NT2/D1 (cell line): Measurements from ENCODE around the gene ADSL.

Source experiments
- DNase-seq: peaks from one replicate; pipeline ENCODE4 v3.0.0-alpha.2; 2011; ENCODE audit warnings: low read depth, low spot score
- H3K27me3 ChIP-seq: 2 replicates; pipeline ENCODE4 v1.6.0; 2011; ENCODE audit warnings: mild to moderate bottlenecking; ENCODE audit not compliant: insufficient read length, insufficient read depth
- H3K36me3 ChIP-seq: 2 replicates; pipeline ENCODE4 v1.6.1; 2011; ENCODE audit warnings: mild to moderate bottlenecking, low read length, mixed read lengths; ENCODE audit not compliant: insufficient read depth, insufficient read length
- H3K4me1 ChIP-seq: 2 replicates; pipeline ENCODE4 v1.5.1; 2011; ENCODE audit not compliant: insufficient read depth, insufficient read length
- H3K4me3 ChIP-seq: 2 replicates; pipeline ENCODE4 v1.5.1; 2011; ENCODE audit warnings: low read depth; ENCODE audit not compliant: insufficient read length
- H3K9ac ChIP-seq: 2 replicates; pipeline ENCODE4 v1.6.0; 2011; ENCODE audit warnings: low read depth; ENCODE audit not compliant: insufficient read length
- H3K9me3 ChIP-seq: 2 replicates; pipeline ENCODE4 v1.5.1; 2011; ENCODE audit warnings: mild to moderate bottlenecking, low read length; ENCODE audit not compliant: insufficient read depth
- SUZ12 ChIP-seq: IDR thresholded peaks from 2 replicates; pipeline ENCODE4 v1.6.1; 2011; ENCODE audit not compliant: insufficient read length, insufficient read depth; ENCODE audit errors: extremely low read depth
- YY1 ChIP-seq: IDR thresholded peaks from 2 replicates; pipeline ENCODE4 v1.6.1; 2011; ENCODE audit not compliant: insufficient read length, insufficient read depth
- ZNF274 ChIP-seq: IDR thresholded peaks from 2 replicates; pipeline ENCODE4 v1.6.1; 2011; ENCODE audit warnings: mild to moderate bottlenecking, low read depth, low read length

Gene ADSL

GRCh38 chr22:40411506-40411861, 65.2 kb downstream of the ADSL start:
- no peak for DNase-seq
- TF ChIP-seq ZNF274 (no peak), SUZ12 (no peak), YY1 (no peak)
- H3K9me3 ChIP-seq, result no peaks in the 10 kb centered on the region
- no peak overlapping the region for H3K4me3 ChIP-seq
- no peaks in the 10 kb centered on the region for H3K4me1 ChIP-seq
- no peaks in the 10 kb centered on the region for H3K27me3 ChIP-seq
- H3K36me3 ChIP-seq, result peaks cover 69% of the 10 kb centered on the region
- no peak overlapping the region for H3K9ac ChIP-seq

GRCh38 chr22:40412441-40412840, 66.1 kb downstream of the ADSL start:
- H3K9ac ChIP-seq, result no peak overlapping the region
- no peak for DNase-seq
- no peaks in the 10 kb centered on the region for H3K4me1 ChIP-seq
- H3K27me3 ChIP-seq, result no peaks in the 10 kb centered on the region
- H3K4me3 ChIP-seq, result no peak overlapping the region
- TF ChIP-seq SUZ12 (no peak), ZNF274 (no peak), YY1 (no peak)
- no peaks in the 10 kb centered on the region for H3K9me3 ChIP-seq
- H3K36me3 ChIP-seq, result peaks cover 67% of the 10 kb centered on the region

GRCh38 chr22:40413873-40414272, 67.6 kb downstream of the ADSL start:
- no peak overlapping the region for H3K4me3 ChIP-seq
- no peak overlapping the region for H3K9ac ChIP-seq
- H3K4me1 ChIP-seq, result no peaks in the 10 kb centered on the region
- no peaks in the 10 kb centered on the region for H3K9me3 ChIP-seq
- TF ChIP-seq SUZ12 (no peak), YY1 (no peak), ZNF274 (no peak)
- DNase-seq, result no peak
- H3K36me3 ChIP-seq, result peaks cover 65% of the 10 kb centered on the region
- no peaks in the 10 kb centered on the region for H3K27me3 ChIP-seq

GRCh38 chr22:40414311-40414710, 68.0 kb downstream of the ADSL start:
- Histone ChIP-seq H3K9ac (no peak overlapping the region), H3K4me3 (no peak overlapping the region), H3K9me3 (no peaks in the 10 kb centered on the region), H3K27me3 (no peaks in the 10 kb centered on the region), H3K4me1 (no peaks in the 10 kb centered on the region), H3K36me3 (peaks cover 65% of the 10 kb centered on the region)
- no peak for DNase-seq
- no peak for TF ChIP-seq SUZ12
- TF ChIP-seq YY1, result no peak
- no peak for TF ChIP-seq ZNF274

GRCh38 chr22:40414838-40415505, 68.7 kb downstream of the ADSL start:
- H3K4me3 ChIP-seq, result no peak overlapping the region
- TF ChIP-seq SUZ12 (no peak), YY1 (no peak), ZNF274 (no peak)
- H3K4me1 ChIP-seq, result no peaks in the 10 kb centered on the region
- H3K27me3 ChIP-seq, result no peaks in the 10 kb centered on the region
- H3K36me3 ChIP-seq, result peaks cover 65% of the 10 kb centered on the region
- DNase-seq, result no peak
- no peak overlapping the region for H3K9ac ChIP-seq
- no peaks in the 10 kb centered on the region for H3K9me3 ChIP-seq

- Histone ChIP-seq H3K9ac (no peak overlapping the region), H3K4me3 (no peak overlapping the region), H3K9me3 (no peaks in the 10 kb centered on the region), H3K4me1 (no peaks in the 10 kb centered on the region), H3K36me3 (peaks cover 65% of the 10 kb centered on the region), H3K27me3 (no peaks in the 10 kb centered on the region)
- no peak for DNase-seq
- TF ChIP-seq ZNF274, result no peak
- TF ChIP-seq YY1, result no peak
- TF ChIP-seq SUZ12, result no peak
Measured at GRCh38 chr22:40415531-40416266, 69.4 kb downstream of the ADSL start.

- Histone ChIP-seq H3K4me3 (no peak overlapping the region), H3K9me3 (no peaks in the 10 kb centered on the region), H3K9ac (no peak overlapping the region), H3K4me1 (no peaks in the 10 kb centered on the region), H3K36me3 (peaks cover 65% of the 10 kb centered on the region), H3K27me3 (no peaks in the 10 kb centered on the region)
- no peak for DNase-seq
- TF ChIP-seq ZNF274, result no peak
- TF ChIP-seq SUZ12, result no peak
- no peak for TF ChIP-seq YY1
Measured at GRCh38 chr22:40416267-40416570, 69.9 kb downstream of the ADSL start.

- Histone ChIP-seq H3K9ac (no peak overlapping the region), H3K36me3 (peaks cover 65% of the 10 kb centered on the region), H3K9me3 (no peaks in the 10 kb centered on the region), H3K4me3 (no peak overlapping the region), H3K4me1 (no peaks in the 10 kb centered on the region), H3K27me3 (no peaks in the 10 kb centered on the region)
- no peak for DNase-seq
- TF ChIP-seq ZNF274, result no peak
- no peak for TF ChIP-seq SUZ12
- TF ChIP-seq YY1, result no peak
Measured at GRCh38 chr22:40416636-40417035, 70.3 kb downstream of the ADSL start.
